Measurements from ENCODE around the gene ARID3B.

Gene ARID3B

DNA sequence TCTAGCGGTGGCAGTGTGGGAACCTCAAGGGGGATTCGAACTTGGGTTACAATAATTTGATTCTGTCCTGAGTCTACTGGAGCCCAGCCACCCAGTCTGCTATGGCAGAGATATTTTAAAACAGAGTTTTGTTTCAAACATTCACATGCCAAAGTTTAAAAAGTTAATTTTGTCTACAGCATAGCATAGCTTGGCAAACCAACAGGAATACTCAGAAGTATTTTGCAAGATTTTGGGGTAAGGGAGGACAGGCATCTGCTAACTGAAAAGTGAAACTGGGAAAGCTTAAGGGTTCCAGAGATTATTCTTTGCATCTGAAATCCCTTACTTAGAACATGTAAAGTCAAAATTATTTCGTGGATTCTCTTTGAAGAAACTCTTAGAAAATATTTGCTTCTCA, 6.6 kb downstream of the ARID3B start:
- no peak overlapping the region for H3K9ac ChIP-seq (ENCODE audit: low read length)
- H3K4me3 ChIP-seq (ENCODE audit: low read length), result no peak overlapping the region
- DNase-seq (ENCODE audit: low read depth), result no peak
- H3K27me3 ChIP-seq (replicated peaks; ENCODE audit: control insufficient read depth, insufficient read depth, low read length), result no peaks in the 10 kb centered on the region
- peaks cover 35% of the 10 kb centered on the region for H3K4me1 ChIP-seq (ENCODE audit: control insufficient read depth, insufficient read depth, low read length)
- no peaks in the 10 kb centered on the region for H3K9me3 ChIP-seq (ENCODE audit: control insufficient read depth, low read length)
- no peaks in the 10 kb centered on the region for H3K36me3 ChIP-seq (ENCODE audit: control insufficient read depth, insufficient read depth, low read length, severe bottlenecking)

DNA sequence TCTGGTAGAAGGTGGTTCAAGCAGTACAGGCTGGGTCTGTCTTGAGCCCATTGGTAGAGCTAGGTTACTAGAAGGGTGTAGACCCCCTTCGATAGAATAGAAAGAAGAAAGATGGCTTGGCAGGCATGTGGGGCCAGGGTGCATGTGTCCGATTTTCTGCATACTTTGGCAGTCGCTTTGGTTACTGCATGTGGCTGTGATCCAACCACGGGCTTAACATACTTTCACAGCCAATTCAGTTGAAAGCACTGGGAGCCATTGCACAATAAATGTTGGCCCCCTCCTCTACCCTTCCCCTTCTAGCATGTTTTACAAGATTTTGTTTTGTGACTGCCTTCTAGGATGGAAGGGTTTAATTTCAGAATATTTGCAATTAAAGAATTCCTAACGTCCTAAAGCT, 7.2 kb downstream of the ARID3B start:
- no peak for DNase-seq (ENCODE audit: low read depth)
- H3K9ac ChIP-seq (ENCODE audit: low read length), result no peak overlapping the region
- H3K9me3 ChIP-seq (ENCODE audit: control insufficient read depth, low read length), result no peaks in the 10 kb centered on the region
- H3K4me1 ChIP-seq (ENCODE audit: control insufficient read depth, insufficient read depth, low read length), result peaks cover 34% of the 10 kb centered on the region
- H3K36me3 ChIP-seq (ENCODE audit: control insufficient read depth, insufficient read depth, low read length, severe bottlenecking), result no peaks in the 10 kb centered on the region
- H3K27me3 ChIP-seq (replicated peaks; ENCODE audit: control insufficient read depth, insufficient read depth, low read length), result no peaks in the 10 kb centered on the region
- no peak overlapping the region for H3K4me3 ChIP-seq (ENCODE audit: low read length)

DNA sequence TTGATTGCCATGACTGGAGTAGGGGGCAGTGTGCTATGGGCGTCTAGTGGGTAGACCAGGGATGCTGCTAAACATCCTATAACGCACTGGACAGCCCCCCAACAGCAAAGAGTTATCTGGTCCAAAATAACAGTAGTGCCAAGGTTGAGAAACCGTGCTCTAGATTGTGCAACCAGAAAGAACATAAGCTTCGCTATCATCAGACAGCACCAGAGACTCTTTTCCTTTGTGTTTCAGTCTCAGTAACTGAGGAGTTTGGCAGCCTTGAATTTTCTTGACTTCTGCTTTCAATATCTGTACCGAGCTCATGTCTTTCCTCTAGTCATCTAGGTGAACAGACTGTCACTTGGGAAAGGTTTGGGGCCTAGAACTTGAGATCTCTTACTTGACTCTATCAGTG, 8.8 kb downstream of the ARID3B start:
- no peaks in the 10 kb centered on the region for H3K27me3 ChIP-seq (replicated peaks; ENCODE audit: control insufficient read depth, insufficient read depth, low read length)
- peaks cover 34% of the 10 kb centered on the region for H3K4me1 ChIP-seq (ENCODE audit: control insufficient read depth, insufficient read depth, low read length)
- H3K9ac ChIP-seq (ENCODE audit: low read length), result no peak overlapping the region
- H3K36me3 ChIP-seq (ENCODE audit: control insufficient read depth, insufficient read depth, low read length, severe bottlenecking), result no peaks in the 10 kb centered on the region
- no peak for DNase-seq (ENCODE audit: low read depth)
- no peaks in the 10 kb centered on the region for H3K9me3 ChIP-seq (ENCODE audit: control insufficient read depth, low read length)
- no peak overlapping the region for H3K4me3 ChIP-seq (ENCODE audit: low read length)

DNA sequence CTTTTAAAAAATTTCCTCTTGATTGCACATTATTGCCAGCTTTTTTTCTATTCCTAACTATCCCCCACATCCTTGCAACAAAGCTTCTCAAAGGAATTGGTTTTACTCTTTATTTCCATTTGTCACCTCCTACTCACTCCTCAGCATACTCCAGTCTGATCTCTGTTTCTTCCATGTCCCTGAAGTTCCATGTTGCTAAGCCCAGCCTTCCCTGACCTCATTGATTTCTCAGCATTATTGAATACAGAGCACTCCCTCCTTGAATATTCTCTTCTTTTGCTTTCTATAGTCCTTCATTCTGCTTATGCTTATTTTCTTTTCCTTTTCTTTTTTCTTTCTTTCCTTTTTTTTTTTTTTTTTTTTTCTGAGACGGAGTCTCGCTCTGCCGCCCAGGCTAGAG, 10.7 kb downstream of the ARID3B start:
- H3K27me3 ChIP-seq (replicated peaks; ENCODE audit: control insufficient read depth, insufficient read depth, low read length), result no peaks in the 10 kb centered on the region
- no peak overlapping the region for H3K4me3 ChIP-seq (ENCODE audit: low read length)
- DNase-seq (ENCODE audit: low read depth), result no peak
- no peak overlapping the region for H3K9ac ChIP-seq (ENCODE audit: low read length)
- H3K36me3 ChIP-seq (ENCODE audit: control insufficient read depth, insufficient read depth, low read length, severe bottlenecking), result no peaks in the 10 kb centered on the region
- H3K4me1 ChIP-seq (ENCODE audit: control insufficient read depth, insufficient read depth, low read length), result peaks cover 22% of the 10 kb centered on the region
- H3K9me3 ChIP-seq (ENCODE audit: control insufficient read depth, low read length), result no peaks in the 10 kb centered on the region

DNA sequence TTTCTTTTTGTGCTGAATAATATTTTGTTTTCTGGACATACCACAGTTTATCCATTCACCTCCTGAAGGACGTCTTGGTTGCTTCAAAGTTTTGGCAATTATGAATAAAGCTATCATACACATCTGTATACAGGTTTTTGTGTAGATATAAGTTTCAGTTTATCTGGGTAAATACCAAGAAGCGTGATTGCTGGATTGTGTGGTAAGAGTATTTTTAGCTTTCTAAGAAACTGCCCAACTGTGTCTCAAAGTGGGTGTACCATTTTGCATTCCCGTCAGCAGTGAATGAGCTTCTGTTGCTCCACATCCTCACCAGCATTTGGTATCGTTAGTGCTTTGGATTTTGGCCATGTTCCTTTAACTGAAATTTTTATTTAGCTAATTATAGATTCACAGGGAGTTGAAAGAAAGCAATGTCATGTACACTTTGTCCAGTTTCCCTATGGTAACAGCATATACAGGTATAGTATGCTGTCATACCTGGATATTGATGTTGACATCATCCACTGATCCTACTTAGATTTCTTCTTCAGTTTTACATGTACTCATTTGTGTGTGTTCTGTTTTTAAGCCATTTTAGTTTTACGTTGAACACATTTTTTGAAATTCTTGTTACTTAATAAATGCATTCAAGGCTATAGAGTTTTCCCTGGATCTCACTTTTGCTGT, 11.9 kb downstream of the ARID3B start:
- Histone ChIP-seq H3K27me3 (replicated peaks; ENCODE audit: control insufficient read depth, insufficient read depth, low read length) (no peaks in the 10 kb centered on the region), H3K36me3 (ENCODE audit: control insufficient read depth, insufficient read depth, low read length, severe bottlenecking) (no peaks in the 10 kb centered on the region), H3K4me1 (ENCODE audit: control insufficient read depth, insufficient read depth, low read length) (peaks cover 15% of the 10 kb centered on the region), H3K4me3 (ENCODE audit: low read length) (no peak overlapping the region), H3K9ac (ENCODE audit: low read length) (no peak overlapping the region), H3K9me3 (ENCODE audit: control insufficient read depth, low read length) (no peaks in the 10 kb centered on the region)
- no peak for DNase-seq (ENCODE audit: low read depth)

DNA sequence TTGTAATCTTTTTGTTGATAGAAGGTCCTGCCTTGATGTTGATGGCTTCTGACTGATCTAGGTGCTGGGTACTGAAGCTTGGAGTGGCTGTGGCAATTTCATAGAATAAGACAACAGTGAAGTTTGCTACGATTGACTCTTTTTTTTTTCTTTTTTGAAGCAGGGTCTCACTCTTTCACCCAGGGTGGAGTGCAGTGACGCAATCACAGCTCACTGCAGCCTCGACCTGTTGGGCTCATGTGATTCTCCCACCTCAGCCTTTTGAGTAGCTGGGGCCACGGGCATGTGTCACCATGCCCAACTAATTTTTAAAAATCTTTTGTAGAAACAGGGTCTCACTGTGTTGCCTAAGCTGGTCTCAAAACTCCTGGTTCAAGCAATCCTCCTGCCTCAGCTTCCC, 14.2 kb downstream of the ARID3B start:
- Histone ChIP-seq H3K27me3 (replicated peaks; ENCODE audit: control insufficient read depth, insufficient read depth, low read length) (no peaks in the 10 kb centered on the region), H3K4me3 (ENCODE audit: low read length) (no peak overlapping the region), H3K4me1 (ENCODE audit: control insufficient read depth, insufficient read depth, low read length) (no peaks in the 10 kb centered on the region), H3K9me3 (ENCODE audit: control insufficient read depth, low read length) (no peaks in the 10 kb centered on the region), H3K9ac (ENCODE audit: low read length) (no peak overlapping the region), H3K36me3 (ENCODE audit: control insufficient read depth, insufficient read depth, low read length, severe bottlenecking) (no peaks in the 10 kb centered on the region)
- no peak for DNase-seq (ENCODE audit: low read depth)

DNA sequence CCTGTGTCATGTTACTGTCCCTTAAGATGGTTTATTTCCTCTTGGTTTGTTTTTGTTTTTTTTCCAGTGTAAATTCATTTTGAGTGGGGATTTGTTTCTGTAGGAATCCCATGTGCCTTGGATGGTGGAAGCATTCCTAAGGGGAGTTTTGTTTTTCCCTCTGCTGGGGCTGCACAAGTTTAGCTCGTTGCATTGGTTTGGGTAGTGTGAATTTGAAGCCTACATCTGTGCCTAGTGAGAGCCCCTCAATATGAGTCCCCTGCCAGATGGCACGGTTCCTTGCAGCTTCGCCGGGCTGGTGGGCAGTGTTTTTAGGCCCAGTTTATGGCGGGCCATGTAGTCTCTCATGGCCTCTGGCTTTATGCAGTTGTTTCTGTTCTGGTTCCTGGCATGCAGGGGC, 17.7 kb downstream of the ARID3B start:
- H3K4me3 ChIP-seq (ENCODE audit: low read length), result no peak overlapping the region
- H3K9me3 ChIP-seq (ENCODE audit: control insufficient read depth, low read length), result no peaks in the 10 kb centered on the region
- no peaks in the 10 kb centered on the region for H3K36me3 ChIP-seq (ENCODE audit: control insufficient read depth, insufficient read depth, low read length, severe bottlenecking)
- H3K27me3 ChIP-seq (replicated peaks; ENCODE audit: control insufficient read depth, insufficient read depth, low read length), result no peaks in the 10 kb centered on the region
- no peaks in the 10 kb centered on the region for H3K4me1 ChIP-seq (ENCODE audit: control insufficient read depth, insufficient read depth, low read length)
- DNase-seq (ENCODE audit: low read depth), result no peak
- no peak overlapping the region for H3K9ac ChIP-seq (ENCODE audit: low read length)

DNA sequence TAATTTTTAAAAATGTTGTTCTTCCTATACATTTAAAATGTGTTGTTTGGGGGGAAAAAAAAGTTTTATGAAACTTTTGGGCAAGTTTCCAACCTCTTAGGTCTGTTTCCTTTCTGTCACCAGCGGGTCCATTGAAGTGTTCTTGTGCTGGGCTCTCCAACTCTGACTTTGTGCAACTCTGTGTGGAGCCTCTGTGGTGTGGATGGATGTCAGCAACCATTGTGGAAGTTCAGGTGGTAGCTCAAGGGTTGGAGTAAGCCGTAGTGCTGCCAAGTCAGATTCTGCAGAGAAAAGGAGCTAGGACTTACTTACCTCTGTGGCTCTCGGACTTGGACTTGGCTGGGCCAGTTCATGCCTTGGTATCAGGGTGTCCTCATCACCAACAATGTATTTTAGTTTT, 22.4 kb downstream of the ARID3B start:
- Histone ChIP-seq H3K36me3 (ENCODE audit: control insufficient read depth, insufficient read depth, low read length, severe bottlenecking) (no peaks in the 10 kb centered on the region), H3K9me3 (ENCODE audit: control insufficient read depth, low read length) (no peaks in the 10 kb centered on the region), H3K27me3 (replicated peaks; ENCODE audit: control insufficient read depth, insufficient read depth, low read length) (no peaks in the 10 kb centered on the region), H3K9ac (ENCODE audit: low read length) (no peak overlapping the region), H3K4me3 (ENCODE audit: low read length) (no peak overlapping the region), H3K4me1 (ENCODE audit: control insufficient read depth, insufficient read depth, low read length) (no peaks in the 10 kb centered on the region)
- DNase-seq (ENCODE audit: low read depth), result no peak

DNA sequence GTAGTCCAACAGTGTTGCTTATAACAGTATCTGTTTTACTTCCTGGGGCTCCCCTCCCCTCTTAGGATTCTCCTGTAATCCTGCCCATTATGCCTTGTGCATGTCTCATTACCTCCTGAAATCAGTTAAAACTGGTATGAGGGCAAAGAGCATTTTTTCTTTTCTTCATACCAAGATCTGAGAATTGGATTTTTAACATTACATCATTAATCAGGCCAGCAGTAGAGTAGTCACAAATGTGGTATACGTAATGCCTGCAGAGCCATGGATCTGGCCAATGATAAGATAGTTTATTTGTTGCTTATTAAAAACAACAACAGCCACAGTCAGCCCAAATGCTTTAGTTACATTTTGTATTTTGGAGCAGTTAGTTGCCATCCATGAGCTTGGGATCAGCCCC, 23.2 kb downstream of the ARID3B start:
- H3K36me3 ChIP-seq (ENCODE audit: control insufficient read depth, insufficient read depth, low read length, severe bottlenecking), result no peaks in the 10 kb centered on the region
- H3K9me3 ChIP-seq (ENCODE audit: control insufficient read depth, low read length), result no peaks in the 10 kb centered on the region
- no peaks in the 10 kb centered on the region for H3K27me3 ChIP-seq (replicated peaks; ENCODE audit: control insufficient read depth, insufficient read depth, low read length)
- H3K4me3 ChIP-seq (ENCODE audit: low read length), result no peak overlapping the region
- DNase-seq (ENCODE audit: low read depth), result no peak
- no peaks in the 10 kb centered on the region for H3K4me1 ChIP-seq (ENCODE audit: control insufficient read depth, insufficient read depth, low read length)
- H3K9ac ChIP-seq (ENCODE audit: low read length), result no peak overlapping the region

DNA sequence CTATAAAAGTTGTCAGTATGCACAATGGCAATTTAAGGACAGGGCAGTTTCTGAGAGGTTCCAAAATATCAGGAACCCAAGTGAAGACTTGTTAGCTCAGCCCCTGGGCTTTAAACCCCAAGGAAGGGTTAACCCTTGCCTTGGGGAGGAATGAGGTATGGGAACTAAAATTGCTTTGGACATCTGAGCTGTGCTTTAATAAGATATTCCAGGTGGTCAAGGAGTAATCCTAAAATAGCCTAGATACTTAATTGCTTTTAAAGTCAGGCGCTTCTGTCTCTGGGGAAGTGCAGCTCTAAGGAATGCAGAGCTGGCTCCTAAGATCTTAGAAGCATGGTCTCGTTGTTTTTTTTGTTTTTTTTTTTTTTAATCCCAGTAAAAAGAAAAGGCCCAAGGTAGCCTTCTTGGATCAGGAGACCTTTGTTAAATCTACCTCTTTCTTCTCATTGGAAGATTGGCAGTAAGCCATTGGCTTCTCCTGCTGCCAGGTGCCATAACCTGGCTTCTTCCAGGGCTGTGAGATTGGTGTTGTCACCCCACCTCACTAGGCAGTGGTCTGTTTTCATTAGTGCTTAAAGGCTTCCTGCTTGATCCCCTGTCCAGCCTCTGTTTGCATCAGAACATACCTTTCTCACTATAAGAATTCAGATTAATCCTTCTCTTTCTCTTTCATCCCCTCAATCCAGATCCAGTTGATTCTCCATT, 24.5 kb downstream of the ARID3B start:
- Histone ChIP-seq H3K4me1 (ENCODE audit: control insufficient read depth, insufficient read depth, low read length) (peaks cover 9% of the 10 kb centered on the region), H3K9me3 (ENCODE audit: control insufficient read depth, low read length) (no peaks in the 10 kb centered on the region), H3K36me3 (ENCODE audit: control insufficient read depth, insufficient read depth, low read length, severe bottlenecking) (no peaks in the 10 kb centered on the region), H3K4me3 (ENCODE audit: low read length) (no peak overlapping the region), H3K9ac (ENCODE audit: low read length) (no peak overlapping the region), H3K27me3 (replicated peaks; ENCODE audit: control insufficient read depth, insufficient read depth, low read length) (no peaks in the 10 kb centered on the region)
- DNase-seq (ENCODE audit: low read depth), result no peak

DNA sequence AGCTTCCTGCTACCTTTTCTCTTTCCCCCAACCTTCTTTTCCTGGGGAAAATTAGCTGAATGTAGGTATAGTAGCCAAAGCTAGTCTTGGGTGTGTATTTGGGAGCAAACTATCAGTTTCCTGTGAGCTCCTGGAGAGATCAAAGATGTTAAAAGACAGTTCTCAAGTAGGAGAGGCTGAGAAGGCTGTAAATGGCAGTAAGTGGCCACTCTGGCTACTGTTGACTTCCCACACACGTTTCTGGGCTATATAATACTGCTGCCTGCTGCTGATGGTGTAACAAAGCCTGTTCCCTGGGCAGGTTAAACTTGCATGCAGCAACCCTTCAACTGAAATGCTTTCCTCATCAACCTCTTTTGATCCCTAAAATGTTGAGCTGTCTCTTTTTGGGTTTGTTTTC, 27.6 kb downstream of the ARID3B start:
- Histone ChIP-seq H3K27me3 (replicated peaks; ENCODE audit: control insufficient read depth, insufficient read depth, low read length) (no peaks in the 10 kb centered on the region), H3K9ac (ENCODE audit: low read length) (no peak overlapping the region), H3K9me3 (ENCODE audit: control insufficient read depth, low read length) (no peaks in the 10 kb centered on the region), H3K36me3 (ENCODE audit: control insufficient read depth, insufficient read depth, low read length, severe bottlenecking) (peaks cover 9% of the 10 kb centered on the region), H3K4me3 (ENCODE audit: low read length) (no peak overlapping the region), H3K4me1 (ENCODE audit: control insufficient read depth, insufficient read depth, low read length) (peaks cover 15% of the 10 kb centered on the region)
- no peak for DNase-seq (ENCODE audit: low read depth)

DNA sequence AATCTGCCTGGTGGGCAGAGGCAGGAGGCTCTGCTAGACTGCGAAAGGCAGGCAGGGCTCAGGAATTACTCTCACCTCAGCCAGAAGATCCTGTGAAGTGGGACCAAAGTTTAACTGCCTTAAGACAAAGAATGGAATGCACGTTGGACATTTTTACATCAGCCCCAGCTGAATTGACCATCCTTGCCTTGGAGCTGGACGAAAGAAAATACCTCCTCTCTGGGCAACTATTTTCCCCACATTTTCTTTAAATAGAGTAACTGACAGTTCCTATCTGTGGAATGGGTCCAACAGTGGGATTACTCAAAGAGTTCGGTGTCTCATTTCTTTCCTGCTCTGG, 28.7 kb downstream of the ARID3B start:
- Histone ChIP-seq H3K9ac (ENCODE audit: low read length) (no peak overlapping the region), H3K36me3 (ENCODE audit: control insufficient read depth, insufficient read depth, low read length, severe bottlenecking) (peaks cover 17% of the 10 kb centered on the region), H3K9me3 (ENCODE audit: control insufficient read depth, low read length) (no peaks in the 10 kb centered on the region), H3K27me3 (replicated peaks; ENCODE audit: control insufficient read depth, insufficient read depth, low read length) (no peaks in the 10 kb centered on the region), H3K4me3 (ENCODE audit: low read length) (no peak overlapping the region), H3K4me1 (ENCODE audit: control insufficient read depth, insufficient read depth, low read length) (peaks cover 15% of the 10 kb centered on the region)
- DNase-seq (ENCODE audit: low read depth), result no peak

Measured in adipocyte (in vitro differentiated cells).